HEK293T (cell line): ENCODE data around the gene RGS7.

Source experiments
- BHLHE40 ChIP-seq: fragments of 450-650 bp; IDR thresholded peaks from 2 replicates; pipeline ENCODE4 v1.6.1; 2016; ENCODE audit warnings: mild to moderate bottlenecking, moderate library complexity, borderline replicate concordance
- CTBP1 ChIP-seq: fragments of 450-650 bp; IDR thresholded peaks from 2 replicates; pipeline ENCODE4 v1.6.1; 2016; ENCODE audit warnings: borderline replicate concordance
- FOXK2 ChIP-seq: fragments of 450-650 bp; IDR thresholded peaks from 2 replicates; pipeline ENCODE4 v1.6.1; 2016; ENCODE audit warnings: mild to moderate bottlenecking
- FOXM1 ChIP-seq: fragments of 450-650 bp; IDR thresholded peaks from 2 replicates; pipeline ENCODE4 v1.6.1; 2017; ENCODE audit warnings: mild to moderate bottlenecking, borderline replicate concordance
- HDGF ChIP-seq: fragments of 450-650 bp; IDR thresholded peaks from 2 replicates; pipeline ENCODE4 v1.6.1; 2017; ENCODE audit warnings: antibody characterized with exemption, borderline replicate concordance
- SUZ12 ChIP-seq: fragments of 450-650 bp; IDR thresholded peaks from 2 replicates; pipeline ENCODE4 v1.6.1; 2016; ENCODE audit warnings: mild to moderate bottlenecking
- ZNF384 ChIP-seq: fragments of 450-650 bp; IDR thresholded peaks from 2 replicates; pipeline ENCODE4 v1.6.1; 2016

DNA sequence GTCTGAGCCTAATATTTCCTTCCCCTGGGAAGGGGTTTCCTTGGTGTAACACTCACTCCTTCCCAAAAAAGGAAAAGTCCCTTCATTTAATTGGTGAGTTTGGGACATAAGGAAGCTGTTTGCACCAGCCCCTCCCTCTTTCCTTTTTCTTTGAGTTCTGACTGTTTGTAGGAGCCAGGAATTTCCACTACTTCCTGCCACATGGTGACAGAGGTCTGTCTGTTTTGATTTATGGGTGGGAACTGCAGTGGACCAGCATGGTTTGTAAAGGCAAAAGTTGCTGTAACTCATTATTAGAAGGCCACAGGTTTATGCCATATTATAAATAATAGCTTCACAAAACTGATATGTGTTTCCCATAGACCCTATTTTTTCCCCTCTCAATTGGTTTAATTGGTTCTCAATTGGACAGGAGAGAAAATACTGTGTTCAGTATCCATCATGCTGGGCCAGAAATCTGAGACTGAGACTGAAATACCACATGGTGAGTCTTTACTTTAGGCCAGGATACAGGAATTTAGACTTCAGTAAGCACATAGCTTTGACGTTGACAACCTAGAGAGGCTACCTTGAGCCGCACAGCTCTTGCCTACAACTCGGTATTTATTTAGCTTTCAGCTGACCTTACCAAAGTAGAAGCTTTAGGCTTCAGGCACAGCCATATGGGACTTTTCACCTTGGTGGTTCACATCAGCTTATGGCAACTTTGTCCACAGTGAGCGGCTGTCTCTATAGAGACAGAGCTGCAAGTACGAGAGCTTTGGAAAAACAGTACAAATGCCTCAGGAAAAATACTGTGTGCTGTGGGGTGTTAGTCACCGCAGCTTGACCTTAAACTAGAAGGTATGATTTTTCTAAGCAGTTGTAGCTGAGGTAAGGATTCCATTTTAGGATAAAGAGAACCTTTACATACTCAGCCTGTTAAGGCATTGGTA is 40.0 kb upstream of the RGS7 start:
- no peak for TF ChIP-seq CTBP1
- TF ChIP-seq BHLHE40: no peak
- TF ChIP-seq SUZ12: no peak
- no peak for TF ChIP-seq FOXM1
- no peak for TF ChIP-seq ZNF384
- TF ChIP-seq FOXK2: no peak
- TF ChIP-seq HDGF: no peak
